ENCODE results near the gene GSTT2B. TPM values are rescaled to one million over a fixed set of nuclear protein-coding genes. Genes with fewer than 3 reads are reported as not detected.
"Not testable (repeated sequence)": the region's sequence is repeated elsewhere in the genome, so short reads cannot be mapped to it uniquely, and the experiment has no call there.

The GSTT2B gene
- total RNA-seq, 3 donors from 2014 or later (not counting 1 experiment from before 2014, with no cell fraction given) = not detected

DNA sequence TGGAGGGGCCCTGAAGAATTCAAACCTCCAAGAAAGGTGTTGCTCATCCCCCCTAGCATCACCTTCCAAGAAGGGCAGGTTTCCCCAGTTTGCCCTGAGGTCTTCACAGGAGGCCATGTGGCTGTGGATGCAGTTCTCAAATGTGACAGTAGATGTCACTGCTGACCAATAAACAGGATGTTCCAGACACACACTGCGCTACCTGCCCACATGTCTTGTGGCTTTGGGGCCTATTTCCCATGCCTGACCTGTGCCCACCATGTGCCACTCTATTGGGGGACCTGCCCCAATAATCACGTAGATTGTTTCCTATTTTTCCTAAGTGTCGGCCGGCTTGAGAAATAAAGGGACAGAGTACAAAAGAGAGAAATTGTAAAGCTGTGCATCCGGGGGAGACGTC lies 23.4 kb upstream of the GSTT2B start:
- Histone ChIP-seq H3K4me3 (ENCODE audit: low read length) (no peak overlapping the region), H3K36me3 (ENCODE audit: control insufficient read depth, insufficient read depth, low read length) (no peaks in the 10 kb centered on the region), H3K27ac (ENCODE audit: low read length) (no peak overlapping the region), H3K9me3 (ENCODE audit: control insufficient read depth, insufficient read depth, low read length) (no peaks in the 10 kb centered on the region), H3K4me1 (ENCODE audit: control insufficient read depth, insufficient read depth, low read length) (no peaks in the 10 kb centered on the region), H3K27me3 (ENCODE audit: control insufficient read depth, insufficient read depth, low read length) (no peaks in the 10 kb centered on the region)
- Mint-ChIP-seq H3K36me3 (no peaks in the 10 kb centered on the region), H3K9me3 (no peaks in the 10 kb centered on the region), H3K4me1 (peaks cover 0 to 4% of the 10 kb centered on the region in 2 donors), H3K27ac (no peak overlapping the region), H3K4me3 (no peak overlapping the region), H3K27me3 (ENCODE audit: low read depth in 2 of 2) (no peaks in the 10 kb centered on the region)
- ATAC-seq = peak; percentile 78 to 88 (median 84)
- WGBS (ENCODE audit: insufficient coverage) = 34% methylated on average over 6 of the region's 6 CpGs
- intact Hi-C loops (cut with micrococcal nuclease) = no loop called here
- TF ChIP-seq, protein P1, sequence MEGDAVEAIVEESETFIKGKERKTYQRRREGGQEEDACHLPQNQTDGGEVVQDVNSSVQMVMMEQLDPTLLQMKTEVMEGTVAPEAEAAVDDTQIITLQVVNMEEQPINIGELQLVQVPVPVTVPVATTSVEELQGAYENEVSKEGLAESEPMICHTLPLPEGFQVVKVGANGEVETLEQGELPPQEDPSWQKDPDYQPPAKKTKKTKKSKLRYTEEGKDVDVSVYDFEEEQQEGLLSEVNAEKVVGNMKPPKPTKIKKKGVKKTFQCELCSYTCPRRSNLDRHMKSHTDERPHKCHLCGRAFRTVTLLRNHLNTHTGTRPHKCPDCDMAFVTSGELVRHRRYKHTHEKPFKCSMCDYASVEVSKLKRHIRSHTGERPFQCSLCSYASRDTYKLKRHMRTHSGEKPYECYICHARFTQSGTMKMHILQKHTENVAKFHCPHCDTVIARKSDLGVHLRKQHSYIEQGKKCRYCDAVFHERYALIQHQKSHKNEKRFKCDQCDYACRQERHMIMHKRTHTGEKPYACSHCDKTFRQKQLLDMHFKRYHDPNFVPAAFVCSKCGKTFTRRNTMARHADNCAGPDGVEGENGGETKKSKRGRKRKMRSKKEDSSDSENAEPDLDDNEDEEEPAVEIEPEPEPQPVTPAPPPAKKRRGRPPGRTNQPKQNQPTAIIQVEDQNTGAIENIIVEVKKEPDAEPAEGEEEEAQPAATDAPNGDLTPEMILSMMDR (IDR thresholded peaks at IDR 0.05) = no peak
- DNase-seq = no peak

DNA sequence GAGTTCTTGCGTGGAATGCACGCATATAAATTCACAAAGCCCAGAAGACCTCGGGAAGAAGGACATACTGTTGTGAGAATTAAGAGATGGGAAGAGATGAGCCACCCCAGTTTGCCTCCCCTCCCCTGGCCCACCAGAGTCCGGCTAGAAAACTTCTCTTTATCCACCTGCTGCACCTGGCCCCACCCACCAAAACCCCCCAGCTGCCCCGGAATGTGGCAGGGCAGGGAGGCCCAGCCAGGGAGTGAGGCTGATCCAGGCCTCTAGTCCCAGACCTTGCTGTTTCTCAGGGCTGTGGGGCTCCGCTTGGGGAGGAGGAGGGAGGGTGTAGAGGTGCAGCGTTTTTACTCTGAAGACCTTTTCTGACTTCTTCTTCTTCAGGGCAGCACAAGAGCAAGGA lies 19.6 kb upstream of the GSTT2B start:
- DNase-seq; intact Hi-C loops (cut with micrococcal nuclease); H3K9me3 Mint-ChIP-seq; H3K4me3 ChIP-seq (ENCODE audit: low read length); H3K4me1 ChIP-seq (ENCODE audit: control insufficient read depth, insufficient read depth, low read length); H3K4me1 Mint-ChIP-seq; H3K27ac ChIP-seq (ENCODE audit: low read length); H3K36me3 Mint-ChIP-seq; H3K27ac Mint-ChIP-seq; H3K36me3 ChIP-seq (ENCODE audit: control insufficient read depth, insufficient read depth, low read length); H3K27me3 ChIP-seq (ENCODE audit: control insufficient read depth, insufficient read depth, low read length); H3K9me3 ChIP-seq (ENCODE audit: control insufficient read depth, insufficient read depth, low read length); H3K4me3 Mint-ChIP-seq; H3K27me3 Mint-ChIP-seq (ENCODE audit: low read depth in 2 of 2); ATAC-seq: not testable (repeated sequence)
- WGBS (ENCODE audit: insufficient coverage) = 55% methylated on average over 3 of the region's 7 CpGs

DNA sequence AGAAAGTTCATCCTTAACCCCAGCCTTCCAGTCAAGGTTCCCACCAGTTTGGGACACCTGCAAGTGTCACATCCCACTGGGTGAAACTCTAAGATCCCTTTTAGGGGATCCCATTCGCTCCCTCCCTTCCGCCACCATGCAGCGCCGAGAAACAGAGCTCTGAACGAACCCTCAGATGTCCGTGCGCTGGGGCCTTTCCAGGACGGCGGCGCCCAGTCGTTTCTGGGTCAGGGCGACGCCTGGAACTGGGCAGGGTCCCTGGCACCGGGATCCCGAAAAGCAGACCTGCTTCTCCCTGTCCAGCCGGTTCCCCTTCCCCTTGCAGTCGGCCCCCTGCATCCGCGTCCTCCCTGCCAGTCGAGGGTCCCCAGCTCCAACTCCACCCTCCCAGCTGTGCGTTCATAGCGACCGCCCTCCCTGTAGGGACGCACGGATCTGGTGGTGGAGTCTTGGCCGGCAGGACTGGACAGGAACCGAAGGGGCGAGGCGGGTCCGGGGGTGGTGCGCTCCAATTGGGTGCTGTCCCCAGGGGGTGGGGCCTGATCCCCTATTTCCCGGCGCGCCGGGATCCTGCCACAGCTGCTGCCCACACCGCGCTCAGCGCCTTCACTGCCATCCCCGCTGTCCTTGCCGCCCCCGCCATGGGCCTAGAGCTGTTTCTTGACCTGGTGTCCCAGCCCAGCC lies 18.7 kb upstream of the GSTT2B start, which contains the start of gene GSTT2:
TSS of gene GSTT2 (plus strand) at position 578 of the 684 bp plus-strand sequence.
- H3K27ac ChIP-seq (ENCODE audit: low read length); H3K27me3 Mint-ChIP-seq (ENCODE audit: low read depth in 2 of 2); H3K36me3 ChIP-seq (ENCODE audit: control insufficient read depth, insufficient read depth, low read length); H3K4me3 Mint-ChIP-seq; H3K27ac Mint-ChIP-seq; intact Hi-C loops (cut with micrococcal nuclease); H3K9me3 Mint-ChIP-seq; H3K4me1 ChIP-seq (ENCODE audit: control insufficient read depth, insufficient read depth, low read length); H3K36me3 Mint-ChIP-seq; H3K27me3 ChIP-seq (ENCODE audit: control insufficient read depth, insufficient read depth, low read length); H3K9me3 ChIP-seq (ENCODE audit: control insufficient read depth, insufficient read depth, low read length); H3K4me3 ChIP-seq (ENCODE audit: low read length); DNase-seq; H3K4me1 Mint-ChIP-seq; ATAC-seq: not testable (repeated sequence)
- no CpG with 5 or more reads among the region's 41 CpGs for WGBS (ENCODE audit: insufficient coverage)

DNA sequence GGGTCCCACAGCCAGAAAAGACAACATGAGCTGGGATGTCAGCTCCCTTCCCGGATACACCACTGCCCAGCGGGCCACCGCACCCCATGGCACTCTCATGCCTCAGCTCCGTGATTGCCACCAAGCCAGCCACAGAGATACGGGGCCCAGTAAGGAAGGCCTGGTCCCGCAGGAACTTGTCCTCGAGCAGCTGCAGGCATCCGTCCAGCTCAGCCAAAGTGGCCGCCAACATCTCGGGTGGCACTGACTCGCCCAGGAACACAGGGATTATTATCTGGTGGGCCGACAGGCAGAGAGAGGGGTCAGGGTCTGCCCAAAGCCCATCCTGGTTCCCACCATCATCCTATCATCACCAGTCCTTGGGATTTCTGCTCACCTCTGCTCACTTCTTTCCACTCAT lies 16.3 kb upstream of the GSTT2B start:
- H3K9me3 Mint-ChIP-seq; H3K27ac Mint-ChIP-seq; H3K36me3 Mint-ChIP-seq; H3K36me3 ChIP-seq (ENCODE audit: control insufficient read depth, insufficient read depth, low read length); H3K4me1 ChIP-seq (ENCODE audit: control insufficient read depth, insufficient read depth, low read length); DNase-seq; H3K27ac ChIP-seq (ENCODE audit: low read length); H3K27me3 Mint-ChIP-seq (ENCODE audit: low read depth in 2 of 2); H3K4me3 Mint-ChIP-seq; H3K4me3 ChIP-seq (ENCODE audit: low read length); ATAC-seq; H3K9me3 ChIP-seq (ENCODE audit: control insufficient read depth, insufficient read depth, low read length); H3K27me3 ChIP-seq (ENCODE audit: control insufficient read depth, insufficient read depth, low read length); intact Hi-C loops (cut with micrococcal nuclease); H3K4me1 Mint-ChIP-seq: not testable (repeated sequence)
- WGBS (ENCODE audit: insufficient coverage) = 90% methylated on average over 2 of the region's 12 CpGs

DNA sequence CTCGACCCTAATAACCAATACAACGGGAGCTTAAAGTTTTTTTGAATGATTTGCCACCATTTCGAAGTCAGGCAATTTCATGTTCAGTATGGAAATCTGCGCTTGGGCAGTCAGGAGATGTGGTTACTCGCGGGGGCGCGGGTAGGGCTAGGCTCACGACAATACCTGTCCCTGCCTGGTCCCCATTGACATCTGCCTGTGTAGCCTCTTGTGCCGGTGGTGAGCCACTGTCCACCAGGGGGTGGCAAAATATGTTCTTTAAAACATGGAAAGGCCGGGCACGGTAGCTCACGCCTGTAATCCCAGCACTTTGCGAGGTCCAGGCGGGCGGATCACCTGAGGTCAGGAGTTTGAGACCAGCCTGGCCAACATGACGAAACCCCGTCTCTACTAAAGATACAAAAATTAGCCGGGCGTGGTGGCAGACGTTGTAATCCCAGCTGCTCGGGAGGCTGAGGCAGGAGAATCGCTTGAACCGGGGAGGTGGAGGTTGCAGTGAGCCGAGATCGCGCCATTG lies 13.9 kb upstream of the GSTT2B start:
- H3K36me3 Mint-ChIP-seq; H3K4me3 ChIP-seq (ENCODE audit: low read length); DNase-seq; H3K4me1 Mint-ChIP-seq; H3K9me3 ChIP-seq (ENCODE audit: control insufficient read depth, insufficient read depth, low read length); intact Hi-C loops (cut with micrococcal nuclease); H3K27me3 ChIP-seq (ENCODE audit: control insufficient read depth, insufficient read depth, low read length); H3K4me1 ChIP-seq (ENCODE audit: control insufficient read depth, insufficient read depth, low read length); H3K4me3 Mint-ChIP-seq; H3K27ac Mint-ChIP-seq; H3K9me3 Mint-ChIP-seq; H3K27ac ChIP-seq (ENCODE audit: low read length); H3K27me3 Mint-ChIP-seq (ENCODE audit: low read depth in 2 of 2): not testable (repeated sequence)
- peaks cover 17% of the 10 kb centered on the region for H3K36me3 ChIP-seq (ENCODE audit: control insufficient read depth, insufficient read depth, low read length)
- WGBS (ENCODE audit: insufficient coverage) = no CpG with 5 or more reads among the region's 27 CpGs
- ATAC-seq = peak; percentile 25 to 44 (median 32)

DNA sequence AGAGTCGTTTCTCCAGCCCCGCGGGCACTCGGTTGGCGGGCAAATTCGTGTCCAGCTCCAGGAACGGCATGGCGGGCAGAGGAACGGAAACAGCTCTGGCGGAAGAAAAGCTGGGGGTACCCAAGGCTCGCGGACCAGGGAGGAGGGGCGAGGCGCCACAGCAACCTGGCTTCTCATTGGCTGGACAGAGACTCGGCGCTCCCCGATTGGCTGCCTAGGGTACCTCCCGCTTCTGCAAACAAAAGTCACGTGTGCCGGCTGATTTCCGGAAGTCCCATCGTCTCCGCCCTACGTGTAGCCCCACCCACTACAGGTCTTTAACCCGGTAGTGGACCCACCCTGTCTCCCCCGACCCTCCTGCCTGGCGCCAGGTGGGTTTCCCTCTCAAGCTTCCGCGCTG lies 13.3 kb upstream of the GSTT2B start, which contains the start of gene DDT:
TSS of gene DDT (minus strand) at position 97 of the 400 bp plus-strand sequence. CDS start at position 70, 27 bp downstream.
- DNase-seq; H3K27ac ChIP-seq (ENCODE audit: low read length); H3K27ac Mint-ChIP-seq; H3K9me3 Mint-ChIP-seq; H3K4me3 ChIP-seq (ENCODE audit: low read length); H3K4me1 ChIP-seq (ENCODE audit: control insufficient read depth, insufficient read depth, low read length); H3K36me3 Mint-ChIP-seq; H3K9me3 ChIP-seq (ENCODE audit: control insufficient read depth, insufficient read depth, low read length); H3K27me3 ChIP-seq (ENCODE audit: control insufficient read depth, insufficient read depth, low read length); H3K4me3 Mint-ChIP-seq; H3K27me3 Mint-ChIP-seq (ENCODE audit: low read depth in 2 of 2); intact Hi-C loops (cut with micrococcal nuclease): not testable (repeated sequence)
- peaks cover 0 to 11% of the 10 kb centered on the region in 2 donors for H3K4me1 Mint-ChIP-seq
- WGBS (ENCODE audit: insufficient coverage) = no CpG with 5 or more reads among the region's 29 CpGs
- peak; percentile 94 to 99 (median 97) for ATAC-seq
- peaks cover 17% of the 10 kb centered on the region for H3K36me3 ChIP-seq (ENCODE audit: control insufficient read depth, insufficient read depth, low read length)

DNA sequence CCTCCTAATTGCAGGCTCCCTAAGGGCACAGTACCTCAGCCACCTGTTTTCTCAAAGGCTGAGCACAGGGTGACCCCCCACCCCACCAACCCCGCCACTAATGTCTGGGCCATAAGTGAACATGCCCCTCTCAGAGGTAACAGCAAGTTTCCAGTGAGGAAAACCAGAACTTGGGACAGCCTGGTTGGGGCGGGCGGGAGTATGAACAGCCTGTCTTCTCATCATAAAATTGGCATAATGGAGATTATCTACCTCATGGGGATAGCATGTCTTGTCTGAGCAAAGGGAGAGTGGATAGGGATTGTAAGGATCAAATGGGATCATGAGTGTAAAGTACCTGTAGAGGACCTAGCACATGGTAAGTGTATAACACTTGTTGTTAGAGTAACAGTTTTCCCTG lies 10.9 kb upstream of the GSTT2B start:
- not testable (repeated sequence) for H3K4me3 Mint-ChIP-seq, H3K27ac Mint-ChIP-seq
- 100% methylated on average over 3 of the region's 3 CpGs for WGBS (ENCODE audit: insufficient coverage)

More for the DNA sequence above, 10.9 kb upstream of the GSTT2B start:
- H3K27ac ChIP-seq (ENCODE audit: low read length); H3K27me3 Mint-ChIP-seq (ENCODE audit: low read depth in 2 of 2); H3K9me3 ChIP-seq (ENCODE audit: control insufficient read depth, insufficient read depth, low read length); ATAC-seq; DNase-seq; H3K36me3 Mint-ChIP-seq; H3K9me3 Mint-ChIP-seq; intact Hi-C loops (cut with micrococcal nuclease); H3K27me3 ChIP-seq (ENCODE audit: control insufficient read depth, insufficient read depth, low read length); H3K4me3 ChIP-seq (ENCODE audit: low read length); H3K4me1 ChIP-seq (ENCODE audit: control insufficient read depth, insufficient read depth, low read length): not testable (repeated sequence)
- peaks cover 20% of the 10 kb centered on the region for H3K36me3 ChIP-seq (ENCODE audit: control insufficient read depth, insufficient read depth, low read length)
- H3K4me1 Mint-ChIP-seq = peaks cover 0 to 11% of the 10 kb centered on the region in 2 donors

Data from natural killer cell (primary cell).